H7 (cell line): Measurements from ENCODE around the gene TJP2. TPM values are rescaled to one million over a fixed set of nuclear protein-coding genes. Genes with fewer than 3 reads are reported as not detected.
A peak's percentile ranks its signal among the peaks of the same experiment; 100 is the strongest.

Experiments used
- DNase-seq: peaks from one replicate; pipeline ENCODE4 v3.0.0; 2012
- H3K27me3 ChIP-seq: 2 replicates; pipeline ENCODE4 v1.6.0; 2011; ENCODE audit warnings: mild to moderate bottlenecking, low read length; ENCODE audit not compliant: control insufficient read depth, insufficient read depth
- H3K36me3 ChIP-seq: replicated peaks from 2 replicates; pipeline ENCODE4 v1.5.1; 2011; ENCODE audit warnings: low read length; ENCODE audit not compliant: control insufficient read depth, insufficient read depth
- H3K4me3 ChIP-seq: 2 replicates; pipeline ENCODE4 v1.5.1; 2011; ENCODE audit warnings: low read depth, mild to moderate bottlenecking, control low read depth, low read length, moderate library complexity; ENCODE audit not compliant: insufficient read depth
- total RNA-seq: library from RNA; depleted of rRNA; stranded (reverse); fragments of >200 nt; shearing (Covaris generic); gene quantifications from 2 replicates; pipeline ENCODE4 v1.2.3, GENCODE V29; 2014

The TJP2 gene
- total RNA-seq, 1 experiment from 2014 or later = 107 TPM

GRCh38 chr9:69214939-69215338 is 40.9 kb downstream of the TJP2 start:
- DNase-seq = no peak
- Histone ChIP-seq H3K27me3 (no peaks in the 10 kb centered on the region), H3K36me3 (peaks cover 6% of the 10 kb centered on the region), H3K4me3 (no peak overlapping the region)

GRCh38 chr9:69215774-69216485 is 41.9 kb downstream of the TJP2 start:
- DNase-seq = no peak
- H3K4me3 ChIP-seq = no peak overlapping the region
- peaks cover 6% of the 10 kb centered on the region for H3K36me3 ChIP-seq
- no peaks in the 10 kb centered on the region for H3K27me3 ChIP-seq

- Histone ChIP-seq H3K27me3 (no peaks in the 10 kb centered on the region), H3K36me3 (peaks cover 6% of the 10 kb centered on the region), H3K4me3 (no peak overlapping the region)
- no peak for DNase-seq
These were observed 44.1 kb downstream of the TJP2 start for GRCh38 chr9:69218166-69218565.

- no peak overlapping the region for H3K4me3 ChIP-seq
- DNase-seq = peak; percentile 24
- H3K36me3 ChIP-seq = peaks cover 11% of the 10 kb centered on the region
- no peaks in the 10 kb centered on the region for H3K27me3 ChIP-seq
These were observed 47.0 kb downstream of the TJP2 start for GRCh38 chr9:69221036-69221435.

GRCh38 chr9:69222970-69223369 is 48.9 kb downstream of the TJP2 start:
- Histone ChIP-seq H3K4me3 (no peak overlapping the region), H3K36me3 (peaks cover 8% of the 10 kb centered on the region), H3K27me3 (no peaks in the 10 kb centered on the region)
- DNase-seq = no peak

GRCh38 chr9:69223605-69224004 is 49.5 kb downstream of the TJP2 start:
- no peak overlapping the region for H3K4me3 ChIP-seq
- H3K36me3 ChIP-seq = peaks cover 12% of the 10 kb centered on the region
- no peaks in the 10 kb centered on the region for H3K27me3 ChIP-seq
- DNase-seq = peak; percentile 76

- DNase-seq = no peak
- peaks cover 14% of the 10 kb centered on the region for H3K36me3 ChIP-seq
- H3K4me3 ChIP-seq = no peak overlapping the region
- no peaks in the 10 kb centered on the region for H3K27me3 ChIP-seq
These were observed 55.3 kb downstream of the TJP2 start for GRCh38 chr9:69229367-69229766.

GRCh38 chr9:69232135-69232534 is 58.1 kb downstream of the TJP2 start:
- Histone ChIP-seq H3K27me3 (no peaks in the 10 kb centered on the region), H3K36me3 (peaks cover 24% of the 10 kb centered on the region), H3K4me3 (no peak overlapping the region)
- DNase-seq = no peak

- DNase-seq = no peak
- peaks cover 25% of the 10 kb centered on the region for H3K36me3 ChIP-seq
- no peak overlapping the region for H3K4me3 ChIP-seq
- H3K27me3 ChIP-seq = no peaks in the 10 kb centered on the region
These were observed 60.6 kb downstream of the TJP2 start for GRCh38 chr9:69234683-69235082.

- Histone ChIP-seq H3K4me3 (no peak overlapping the region), H3K36me3 (peaks cover 27% of the 10 kb centered on the region), H3K27me3 (no peaks in the 10 kb centered on the region)
- no peak for DNase-seq
These were observed 62.1 kb downstream of the TJP2 start for GRCh38 chr9:69236188-69236587.

GRCh38 chr9:69237702-69238295 is 63.7 kb downstream of the TJP2 start:
- Histone ChIP-seq H3K27me3 (no peaks in the 10 kb centered on the region), H3K36me3 (peaks cover 29% of the 10 kb centered on the region), H3K4me3 (no peak overlapping the region)
- no peak for DNase-seq

- no peak overlapping the region for H3K4me3 ChIP-seq
- H3K27me3 ChIP-seq = no peaks in the 10 kb centered on the region
- no peak for DNase-seq
- H3K36me3 ChIP-seq = peaks cover 20% of the 10 kb centered on the region
These were observed 69.0 kb downstream of the TJP2 start for GRCh38 chr9:69243116-69243515.

GRCh38 chr9:69246629-69247028 is 72.6 kb downstream of the TJP2 start:
- DNase-seq = no peak
- Histone ChIP-seq H3K27me3 (no peaks in the 10 kb centered on the region), H3K4me3 (no peak overlapping the region), H3K36me3 (peaks cover 19% of the 10 kb centered on the region)

- H3K27me3 ChIP-seq = no peaks in the 10 kb centered on the region
- DNase-seq = no peak
- H3K36me3 ChIP-seq = peaks cover 24% of the 10 kb centered on the region
- H3K4me3 ChIP-seq = no peak overlapping the region
These were observed 73.9 kb downstream of the TJP2 start for GRCh38 chr9:69248005-69248404.

- DNase-seq = no peak
- Histone ChIP-seq H3K27me3 (no peaks in the 10 kb centered on the region), H3K4me3 (no peak overlapping the region), H3K36me3 (peaks cover 33% of the 10 kb centered on the region)
These were observed 75.3 kb downstream of the TJP2 start for GRCh38 chr9:69249337-69249736.
